GM19372 (cell line): ENCODE results near the gene STARD5.

Experiments
- ATAC-seq: cut with Tn5 transposase; IDR thresholded peaks from one replicate; pipeline ENCODE4 v1.9.1; 2021; ENCODE audit warnings: mild to moderate bottlenecking, low read depth, moderate library complexity; ENCODE audit not compliant: unreplicated experiment

STARD5 gene

GRCh38 chr15:81296186-81296585 is 27.8 kb downstream of the STARD5 start:
- ATAC-seq: no peak

DNA sequence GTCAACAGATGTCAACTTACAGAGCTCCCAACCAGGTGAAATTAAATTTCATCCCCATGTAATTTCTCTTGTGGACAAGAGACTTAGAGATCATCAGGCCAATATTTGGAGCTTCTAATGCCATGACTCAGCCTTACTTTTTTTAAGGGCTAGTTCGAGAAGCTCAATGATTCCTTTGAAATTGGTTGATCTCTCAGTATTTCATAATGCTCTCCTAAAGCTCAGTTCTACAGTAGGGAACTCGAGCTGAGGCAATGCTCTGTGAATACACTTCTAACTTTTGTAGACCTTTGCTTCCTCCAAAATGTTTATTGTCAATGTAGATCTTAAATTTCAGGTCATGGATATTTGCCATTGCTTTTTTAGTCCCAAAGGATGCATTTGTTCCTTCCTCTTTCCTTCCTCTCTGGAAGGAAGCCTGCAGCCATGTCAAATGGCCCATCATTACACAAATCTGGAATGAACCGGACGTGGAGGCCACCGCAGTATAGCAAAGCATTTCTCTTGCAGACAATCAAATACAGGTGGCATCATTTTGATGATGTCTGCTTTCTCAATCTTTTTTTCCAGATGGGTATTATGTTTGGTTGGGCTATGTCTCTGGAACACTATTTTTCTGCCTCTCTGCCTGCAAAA is 28.3 kb downstream of the STARD5 start:
- no peak for ATAC-seq

DNA sequence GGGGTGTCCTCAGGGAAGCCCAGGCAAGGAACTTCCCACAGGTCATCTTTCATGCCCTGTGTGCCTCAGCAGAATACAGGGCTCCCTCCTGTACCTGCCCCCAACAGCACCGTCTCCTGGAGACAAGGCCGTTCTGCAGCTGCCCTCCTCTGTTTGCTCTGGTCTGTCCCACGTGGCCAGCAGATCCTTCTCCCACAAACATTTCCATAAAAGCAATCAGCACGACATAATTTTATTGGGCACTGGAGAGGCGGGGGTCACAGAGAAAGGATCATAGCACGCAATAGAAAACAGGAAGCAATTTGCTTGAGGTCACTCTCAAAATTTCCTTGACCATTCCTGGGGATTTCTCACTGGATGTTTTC is 29.4 kb downstream of the STARD5 start:
- ATAC-seq: no peak

DNA sequence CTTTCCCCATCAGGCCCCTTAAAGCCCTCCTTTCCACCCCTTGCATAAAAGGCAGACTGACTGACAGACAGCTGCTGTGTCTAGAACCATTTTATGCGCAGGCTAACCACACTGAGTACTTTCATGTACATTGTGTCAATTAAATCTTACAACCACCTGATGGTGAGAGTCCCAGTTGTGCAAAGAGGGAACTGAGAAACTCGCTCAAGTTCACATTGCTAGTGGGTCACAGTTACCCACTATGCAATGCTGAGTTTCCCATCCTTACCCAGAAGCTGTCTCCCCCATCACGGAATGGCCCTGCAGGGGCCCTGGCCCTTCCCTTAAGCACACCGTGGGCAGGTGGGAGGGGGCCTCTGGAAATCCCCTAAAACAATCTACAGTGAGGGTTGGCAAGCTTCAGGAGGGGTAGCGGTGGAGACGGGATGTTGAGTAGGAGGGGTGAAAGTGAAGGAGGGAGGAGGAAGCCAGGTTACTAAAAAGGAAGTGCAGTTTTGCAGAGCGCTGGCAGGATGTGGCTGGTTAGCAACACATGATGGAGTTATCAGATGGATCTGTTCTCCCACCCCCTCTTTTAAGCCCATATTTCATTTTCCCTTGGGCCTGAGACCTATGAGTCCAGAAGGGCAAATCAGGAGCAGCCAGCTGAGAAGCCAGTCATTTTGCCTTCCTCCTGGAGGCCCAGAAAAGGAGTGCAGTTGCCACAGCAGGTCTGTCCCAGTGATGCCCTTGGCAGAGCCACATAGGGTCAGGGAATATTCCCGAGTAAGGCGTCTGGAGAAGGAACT is 30.0 kb downstream of the STARD5 start:
- ATAC-seq: peak; percentile 46

GRCh38 chr15:81292523-81293001 is 31.4 kb downstream of the STARD5 start:
- ATAC-seq: peak; percentile 39

DNA sequence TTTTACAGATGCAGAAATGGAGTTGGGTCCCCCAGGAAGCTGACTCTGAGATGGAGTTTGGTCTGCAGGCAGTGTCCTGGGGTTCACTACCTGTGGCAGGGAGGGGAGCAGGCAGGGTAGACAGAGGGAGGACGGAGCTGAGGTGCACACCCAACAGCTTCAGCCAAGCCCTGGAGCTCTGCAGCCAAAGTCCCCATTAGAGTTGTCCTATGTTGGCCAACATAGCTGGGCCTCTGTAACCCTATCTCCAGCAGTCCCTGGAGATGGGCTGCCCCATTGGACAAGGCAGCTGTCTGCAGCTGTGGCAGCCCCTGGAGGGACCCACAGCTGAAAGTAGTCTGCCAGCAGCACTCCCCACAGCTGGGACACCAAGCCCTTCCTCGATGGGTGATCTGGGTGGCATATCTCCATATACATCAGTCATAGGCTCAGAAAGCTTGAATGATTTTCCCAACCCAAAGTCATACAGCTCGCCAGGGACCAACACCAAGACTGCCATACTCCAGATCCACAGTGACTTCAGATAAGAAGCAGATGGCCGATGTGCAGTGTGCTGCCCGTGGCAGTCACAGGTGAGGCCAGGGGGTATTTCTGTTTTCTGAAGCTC is 31.9 kb downstream of the STARD5 start:
- ATAC-seq: no peak

DNA sequence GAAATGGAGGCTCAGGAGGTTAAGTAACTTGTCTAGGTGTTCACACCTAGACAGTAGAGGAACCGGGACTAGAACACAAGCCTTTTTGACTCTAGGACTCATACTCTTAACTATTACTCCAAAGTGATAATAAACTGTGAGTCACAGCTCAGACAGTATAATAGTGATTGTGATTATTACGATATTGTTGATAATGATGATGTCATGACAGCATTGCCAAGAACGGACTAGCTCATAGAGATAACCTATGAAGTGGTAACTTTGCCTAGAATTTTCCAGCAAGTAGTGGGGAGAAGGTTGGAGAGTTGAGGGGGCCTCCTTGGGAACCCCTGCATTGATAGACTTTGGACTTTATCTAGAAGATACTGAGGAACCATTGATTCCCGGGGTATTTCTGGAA is 34.0 kb downstream of the STARD5 start:
- no peak for ATAC-seq

GRCh38 chr15:81288616-81289015 is 35.3 kb downstream of the STARD5 start:
- ATAC-seq: no peak

DNA sequence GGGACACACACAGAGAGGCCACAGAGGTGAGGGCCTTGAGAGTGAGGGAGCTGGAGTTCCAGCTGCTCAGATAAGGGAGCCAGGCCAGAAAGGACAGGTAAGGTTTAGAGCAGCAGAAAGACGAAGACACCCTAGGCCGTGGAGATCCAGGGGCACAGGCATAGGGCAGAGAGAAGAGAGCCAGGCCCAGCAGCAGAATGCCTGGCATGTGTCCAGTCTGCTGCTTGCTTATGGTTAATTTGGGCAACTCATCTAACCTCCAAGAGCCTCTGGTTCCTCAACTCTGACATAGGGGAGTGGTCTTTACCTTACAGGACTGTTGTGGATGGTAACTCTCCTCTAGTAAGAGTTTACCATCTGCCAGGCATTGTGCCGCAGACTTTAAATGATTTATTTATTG is 35.9 kb downstream of the STARD5 start:
- no peak for ATAC-seq

DNA sequence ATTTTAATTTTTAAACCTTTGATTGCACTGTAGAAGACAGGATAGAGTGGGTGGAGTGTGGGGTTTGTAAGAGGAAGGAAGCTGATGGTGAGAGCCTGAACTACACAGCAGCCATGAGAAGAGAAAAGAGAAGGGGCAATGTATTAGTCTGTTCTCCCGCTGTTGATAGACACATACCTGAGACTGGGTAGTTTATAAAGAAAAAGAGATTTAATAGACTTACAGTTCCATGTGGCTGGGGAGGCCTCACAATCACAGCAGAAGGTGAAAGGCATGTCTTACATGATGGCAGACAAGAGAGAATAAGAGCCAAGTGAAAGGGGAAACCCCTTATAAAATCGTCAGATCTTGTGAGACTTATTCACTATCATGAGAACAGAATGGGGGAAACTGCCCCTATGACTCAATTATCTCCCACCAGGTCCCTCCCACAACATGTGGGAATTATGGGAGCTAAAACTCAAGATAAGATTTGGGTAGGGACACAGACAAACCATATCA is 37.3 kb downstream of the STARD5 start:
- peak; percentile 77 for ATAC-seq

DNA sequence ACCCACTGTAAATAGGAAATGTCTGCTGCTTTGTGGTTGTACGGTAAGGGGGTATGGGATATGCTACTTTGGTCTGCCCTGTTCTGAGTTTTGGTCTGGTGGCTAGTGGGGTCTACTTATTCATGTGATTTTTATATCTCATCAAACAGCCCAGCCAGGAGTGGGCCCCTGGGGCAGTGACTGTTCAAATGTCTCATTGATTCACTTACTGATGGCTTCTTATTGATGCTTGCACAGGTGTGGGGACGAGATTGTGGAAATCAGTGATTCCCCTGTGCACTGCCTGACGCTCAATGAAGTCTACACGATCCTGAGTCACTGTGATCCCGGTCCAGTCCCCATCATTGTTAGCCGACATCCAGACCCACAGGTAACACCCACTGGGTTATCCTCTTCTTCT is 38.5 kb downstream of the STARD5 start:
- no peak for ATAC-seq

- no peak for ATAC-seq
These were observed 39.5 kb downstream of the STARD5 start for GRCh38 chr15:81284256-81285031.

DNA sequence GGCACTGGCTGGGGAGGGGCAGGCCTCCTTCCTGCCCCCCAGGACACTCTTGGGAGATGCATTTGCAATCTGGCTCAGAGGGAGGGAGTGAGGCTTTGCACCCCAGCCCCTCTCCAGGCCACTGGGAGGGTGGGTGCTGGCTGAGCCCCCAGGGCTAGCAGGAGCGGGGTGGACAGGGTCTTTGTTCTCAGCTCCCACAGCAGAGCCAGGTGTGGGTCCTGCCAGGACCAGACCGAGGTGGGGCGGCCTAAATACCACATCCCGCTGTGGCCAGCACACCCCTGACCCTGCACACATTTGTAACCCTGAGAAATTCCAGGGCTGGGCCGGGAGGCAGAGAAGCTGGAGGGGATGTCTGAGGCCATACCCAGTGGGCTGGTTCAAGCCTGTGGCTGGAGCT is 41.0 kb downstream of the STARD5 start:
- no peak for ATAC-seq

DNA sequence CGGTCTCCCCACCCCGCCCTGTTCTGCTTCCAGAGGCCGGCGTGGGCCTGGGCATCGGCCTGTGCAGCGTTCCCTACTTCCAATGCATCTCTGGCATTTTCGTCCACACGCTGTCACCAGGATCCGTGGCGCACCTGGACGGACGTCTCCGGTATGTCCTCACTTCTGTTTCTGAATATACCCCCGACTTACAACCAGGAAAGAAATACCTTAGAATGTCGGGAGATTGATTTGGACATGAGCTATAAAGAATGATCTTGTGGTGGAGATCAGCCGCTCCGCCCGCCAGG is 41.4 kb downstream of the STARD5 start:
- no peak for ATAC-seq

GRCh38 chr15:81281766-81282605 is 42.0 kb downstream of the STARD5 start:
- no peak for ATAC-seq

- no peak for ATAC-seq
These were observed 42.5 kb downstream of the STARD5 start for GRCh38 chr15:81281456-81281735.

- no peak for ATAC-seq
These were observed 43.1 kb downstream of the STARD5 start for GRCh38 chr15:81280696-81281455.

GRCh38 chr15:81279621-81280485 is 44.1 kb downstream of the STARD5 start:
- ATAC-seq: no peak
